ENCODE data around the gene BCAS3. TPM values are rescaled to one million over a fixed set of nuclear protein-coding genes. Genes with fewer than 3 reads are reported as not detected.

Gene BCAS3
- total RNA-seq, 1 donor from 2014 or later: 75.9 TPM

DNA sequence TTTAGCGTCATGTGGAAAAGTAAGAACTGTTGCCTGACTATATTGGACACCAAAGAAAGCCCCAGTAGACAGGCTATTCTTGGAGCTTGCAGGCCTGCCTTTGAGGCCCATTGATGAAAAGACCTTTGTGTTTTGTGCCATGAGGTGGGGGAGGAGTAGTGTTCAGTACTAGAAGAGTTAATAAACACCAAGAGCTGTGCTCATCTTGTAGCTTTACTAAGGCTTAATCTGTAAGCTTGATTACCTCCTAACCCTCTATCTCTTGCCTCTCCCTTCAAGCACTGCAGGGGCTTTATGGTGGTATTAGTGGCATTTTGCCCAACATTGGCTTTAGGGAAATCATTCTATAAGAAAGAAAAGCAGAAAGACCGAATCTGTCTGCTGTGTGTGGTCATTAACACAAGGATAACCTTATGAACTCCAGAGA lies 501.7 kb downstream of the BCAS3 start:
- Histone ChIP-seq H3K27me3 (no peaks in the 10 kb centered on the region), H3K36me3 (no peaks in the 10 kb centered on the region), H3K27ac (no peak overlapping the region), H3K4me1 (no peaks in the 10 kb centered on the region), H3K4me3 (no peak overlapping the region), H3K9me3 (no peaks in the 10 kb centered on the region)
- intact Hi-C loops (cut with DNase I): no loop called here
- TF ChIP-seq, protein P1, sequence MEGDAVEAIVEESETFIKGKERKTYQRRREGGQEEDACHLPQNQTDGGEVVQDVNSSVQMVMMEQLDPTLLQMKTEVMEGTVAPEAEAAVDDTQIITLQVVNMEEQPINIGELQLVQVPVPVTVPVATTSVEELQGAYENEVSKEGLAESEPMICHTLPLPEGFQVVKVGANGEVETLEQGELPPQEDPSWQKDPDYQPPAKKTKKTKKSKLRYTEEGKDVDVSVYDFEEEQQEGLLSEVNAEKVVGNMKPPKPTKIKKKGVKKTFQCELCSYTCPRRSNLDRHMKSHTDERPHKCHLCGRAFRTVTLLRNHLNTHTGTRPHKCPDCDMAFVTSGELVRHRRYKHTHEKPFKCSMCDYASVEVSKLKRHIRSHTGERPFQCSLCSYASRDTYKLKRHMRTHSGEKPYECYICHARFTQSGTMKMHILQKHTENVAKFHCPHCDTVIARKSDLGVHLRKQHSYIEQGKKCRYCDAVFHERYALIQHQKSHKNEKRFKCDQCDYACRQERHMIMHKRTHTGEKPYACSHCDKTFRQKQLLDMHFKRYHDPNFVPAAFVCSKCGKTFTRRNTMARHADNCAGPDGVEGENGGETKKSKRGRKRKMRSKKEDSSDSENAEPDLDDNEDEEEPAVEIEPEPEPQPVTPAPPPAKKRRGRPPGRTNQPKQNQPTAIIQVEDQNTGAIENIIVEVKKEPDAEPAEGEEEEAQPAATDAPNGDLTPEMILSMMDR (IDR thresholded peaks at IDR 0.05): no peak
- no peak for DNase-seq (ENCODE audit: low spot score in 2 of 2)

GRCh38 chr17:61183793-61184192 lies 506.1 kb downstream of the BCAS3 start:
- TF ChIP-seq, protein P1 (IDR thresholded peaks at IDR 0.05): no peak
- Histone ChIP-seq H3K27ac (no peak overlapping the region), H3K27me3 (no peaks in the 10 kb centered on the region), H3K4me3 (no peak overlapping the region), H3K9me3 (no peaks in the 10 kb centered on the region), H3K36me3 (no peaks in the 10 kb centered on the region), H3K4me1 (no peaks in the 10 kb centered on the region)
- no peak for DNase-seq (ENCODE audit: low spot score in 2 of 2)
- intact Hi-C loops (cut with DNase I): no loop called here

DNA sequence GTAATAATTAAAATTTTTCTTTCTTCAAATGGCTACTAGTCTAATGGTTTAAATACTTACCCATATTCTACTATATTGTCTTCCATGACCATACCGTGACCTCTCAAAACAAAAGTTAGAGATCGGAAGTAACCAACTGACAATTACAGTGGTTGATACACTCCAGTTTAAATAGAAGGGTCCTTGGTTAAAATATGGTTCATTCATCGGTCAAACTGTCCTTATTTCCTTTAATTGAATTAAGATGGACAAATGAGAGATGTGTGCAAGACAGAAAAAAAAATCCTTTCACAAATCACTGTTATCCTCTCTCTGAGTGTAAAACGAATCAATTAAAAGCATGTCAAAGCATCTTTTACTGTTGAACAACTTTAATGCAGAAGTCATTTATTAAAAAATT lies 507.7 kb downstream of the BCAS3 start:
- H3K36me3 ChIP-seq: no peaks in the 10 kb centered on the region
- H3K4me3 ChIP-seq: no peak overlapping the region
- H3K4me1 ChIP-seq: no peaks in the 10 kb centered on the region
- TF ChIP-seq, protein P1 (IDR thresholded peaks at IDR 0.05): no peak
- DNase-seq (ENCODE audit: low spot score in 2 of 2): no peak
- intact Hi-C loops (cut with DNase I): no loop called here
- no peak overlapping the region for H3K27ac ChIP-seq
- no peaks in the 10 kb centered on the region for H3K27me3 ChIP-seq
- no peaks in the 10 kb centered on the region for H3K9me3 ChIP-seq

DNA sequence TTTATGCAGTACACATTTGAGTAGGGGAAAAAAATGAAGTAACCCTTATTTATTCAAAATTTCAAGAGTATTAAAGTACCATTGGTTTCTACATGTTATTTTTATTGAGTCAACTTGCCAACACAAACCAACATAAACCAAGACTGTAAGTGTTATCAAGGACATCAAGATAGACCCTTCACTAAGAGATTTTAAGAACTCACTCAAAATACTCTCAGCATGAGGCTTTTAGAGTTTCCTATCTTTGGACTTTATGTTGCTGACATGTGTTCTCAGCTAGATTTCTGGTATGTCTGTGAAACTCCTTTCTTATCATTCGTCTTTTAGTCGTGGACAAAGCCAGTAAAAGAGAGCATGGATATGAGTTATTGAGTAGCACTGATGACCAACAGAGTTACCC lies 509.4 kb downstream of the BCAS3 start:
- TF ChIP-seq, protein P1 (IDR thresholded peaks at IDR 0.05): no peak
- no peaks in the 10 kb centered on the region for H3K4me1 ChIP-seq
- intact Hi-C loops (cut with DNase I): no loop called here
- H3K36me3 ChIP-seq: no peaks in the 10 kb centered on the region
- H3K27ac ChIP-seq: no peak overlapping the region
- no peak overlapping the region for H3K4me3 ChIP-seq
- H3K9me3 ChIP-seq: no peaks in the 10 kb centered on the region
- H3K27me3 ChIP-seq: no peaks in the 10 kb centered on the region
- no peak for DNase-seq (ENCODE audit: low spot score in 2 of 2)

DNA sequence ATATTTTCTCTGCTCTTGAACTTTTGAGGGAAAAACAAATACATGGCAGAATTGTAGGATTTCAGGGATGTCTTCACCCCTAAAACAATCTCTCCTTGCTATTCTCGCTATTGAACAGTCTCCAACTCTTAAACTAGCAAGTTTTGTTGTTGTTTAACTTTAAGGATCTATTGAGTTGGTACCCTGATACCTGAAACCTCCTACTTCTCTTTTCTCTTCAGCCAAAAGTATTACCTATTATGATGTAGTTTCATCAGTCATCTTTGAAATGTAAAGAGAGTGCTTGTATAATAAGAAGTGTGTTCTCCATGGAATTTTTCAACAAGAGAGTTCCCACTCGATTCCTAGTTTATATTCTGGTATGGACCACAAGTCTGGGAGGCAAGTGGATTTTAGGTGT lies 510.4 kb downstream of the BCAS3 start:
- Histone ChIP-seq H3K9me3 (no peaks in the 10 kb centered on the region), H3K36me3 (no peaks in the 10 kb centered on the region), H3K27me3 (no peaks in the 10 kb centered on the region), H3K27ac (no peak overlapping the region), H3K4me3 (no peak overlapping the region), H3K4me1 (no peaks in the 10 kb centered on the region)
- DNase-seq (ENCODE audit: low spot score in 2 of 2): no peak
- TF ChIP-seq, protein P1 (IDR thresholded peaks at IDR 0.05): no peak
- intact Hi-C loops (cut with DNase I): no loop called here

DNA sequence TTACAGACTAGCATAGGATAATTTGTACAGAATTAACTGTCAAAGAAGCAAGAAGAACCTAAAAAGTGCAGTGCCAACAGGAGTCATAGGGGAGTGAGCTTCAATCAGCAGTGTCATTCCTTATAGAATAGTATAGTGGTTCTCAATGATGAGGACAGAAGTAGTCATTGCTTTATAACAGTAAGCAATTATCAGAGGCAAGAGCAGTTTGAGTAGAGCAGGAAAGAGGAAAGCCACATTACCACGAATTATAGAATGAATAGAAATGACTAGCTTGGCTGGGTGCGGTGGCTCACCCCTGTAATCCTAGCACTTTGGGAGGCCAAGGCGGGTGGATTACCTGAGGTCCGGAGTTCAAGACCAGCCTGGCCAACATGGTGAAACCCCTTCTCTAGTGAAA lies 512.3 kb downstream of the BCAS3 start:
- H3K9me3 ChIP-seq: no peaks in the 10 kb centered on the region
- H3K27me3 ChIP-seq: no peaks in the 10 kb centered on the region
- DNase-seq (ENCODE audit: low spot score in 2 of 2): no peak
- H3K27ac ChIP-seq: no peak overlapping the region
- H3K36me3 ChIP-seq: no peaks in the 10 kb centered on the region
- H3K4me3 ChIP-seq: no peak overlapping the region
- intact Hi-C loops (cut with DNase I): no loop called here
- H3K4me1 ChIP-seq: no peaks in the 10 kb centered on the region
- TF ChIP-seq, protein P1 (IDR thresholded peaks at IDR 0.05): no peak
